HuH-7 (cell line): ENCODE results near the gene USP1.

Experiments used
- DNase-seq: peaks from one replicate; pipeline ENCODE4 v3.0.0; 2011; ENCODE audit warnings: low spot score

USP1 gene

GRCh38 chr1:62493656-62494055, 56.8 kb downstream of the USP1 start:
- no peak for DNase-seq

- no peak for DNase-seq
Observed at GRCh38 chr1:62494137-62494536, 57.3 kb downstream of the USP1 start.

GRCh38 chr1:62500210-62500609, 63.4 kb downstream of the USP1 start:
- DNase-seq = no peak
